Body of pancreas (tissue), 4 donors: Measurements from ENCODE around the gene ATP1A2.

Experiments
- POLR2A ChIP-seq, 3 donors: fragments of 450-650 bp; IDR thresholded peaks; one replicate each; pipeline ENCODE4 v1.6.1; 2016; ENCODE audit warnings: antibody characterized with exemption in 3 of 3, mild to moderate bottlenecking in 2 of 3
- TF ChIP-seq, protein P1 (sequence below), 7 experiments: fragments of 450-650 bp in 4 of 7; fragments of 200-600 bp in 3 of 7; sonication (generic) in 3 of 7; IDR thresholded peaks; one replicate each; pipeline ENCODE4 v1.5.1; 2016 to 2019; ENCODE audit warnings: antibody characterized with exemption in 7 of 7

GRCh38 chr1:160125746-160126145 lies 10.2 kb downstream of the ATP1A2 start:
- TF ChIP-seq, protein P1, sequence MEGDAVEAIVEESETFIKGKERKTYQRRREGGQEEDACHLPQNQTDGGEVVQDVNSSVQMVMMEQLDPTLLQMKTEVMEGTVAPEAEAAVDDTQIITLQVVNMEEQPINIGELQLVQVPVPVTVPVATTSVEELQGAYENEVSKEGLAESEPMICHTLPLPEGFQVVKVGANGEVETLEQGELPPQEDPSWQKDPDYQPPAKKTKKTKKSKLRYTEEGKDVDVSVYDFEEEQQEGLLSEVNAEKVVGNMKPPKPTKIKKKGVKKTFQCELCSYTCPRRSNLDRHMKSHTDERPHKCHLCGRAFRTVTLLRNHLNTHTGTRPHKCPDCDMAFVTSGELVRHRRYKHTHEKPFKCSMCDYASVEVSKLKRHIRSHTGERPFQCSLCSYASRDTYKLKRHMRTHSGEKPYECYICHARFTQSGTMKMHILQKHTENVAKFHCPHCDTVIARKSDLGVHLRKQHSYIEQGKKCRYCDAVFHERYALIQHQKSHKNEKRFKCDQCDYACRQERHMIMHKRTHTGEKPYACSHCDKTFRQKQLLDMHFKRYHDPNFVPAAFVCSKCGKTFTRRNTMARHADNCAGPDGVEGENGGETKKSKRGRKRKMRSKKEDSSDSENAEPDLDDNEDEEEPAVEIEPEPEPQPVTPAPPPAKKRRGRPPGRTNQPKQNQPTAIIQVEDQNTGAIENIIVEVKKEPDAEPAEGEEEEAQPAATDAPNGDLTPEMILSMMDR (IDR thresholded peaks at IDR 0.05): no peak
- no peak for TF ChIP-seq POLR2A (IDR thresholded peaks at IDR 0.05)
